Right lobe of liver (tissue), 4 donors: ENCODE data around the gene DNER.

Experiments
- CTCF ChIP-seq, 4 donors: fragments of 200-600 bp in 3 of 4; fragments of 450-650 bp in 1 of 4; IDR thresholded peaks; one replicate each; pipeline versions ENCODE4 v1.5.1 to v1.8.0; 2016 to 2022; ENCODE audit warnings: antibody characterized with exemption in 4 of 4, mild to moderate bottlenecking in 2 of 4
- POLR2A ChIP-seq: fragments of 450-650 bp; IDR thresholded peaks from one replicate; pipeline ENCODE4 v1.6.1; 2017; ENCODE audit warnings: antibody characterized with exemption, mild to moderate bottlenecking
- donor health status: DM: no; HTN: no; CAD: no.
- donor health status: DM: no; HTN: no; CAD: no.
- donor health status: DM: no; HTN: yes; CAD: no.

DNA sequence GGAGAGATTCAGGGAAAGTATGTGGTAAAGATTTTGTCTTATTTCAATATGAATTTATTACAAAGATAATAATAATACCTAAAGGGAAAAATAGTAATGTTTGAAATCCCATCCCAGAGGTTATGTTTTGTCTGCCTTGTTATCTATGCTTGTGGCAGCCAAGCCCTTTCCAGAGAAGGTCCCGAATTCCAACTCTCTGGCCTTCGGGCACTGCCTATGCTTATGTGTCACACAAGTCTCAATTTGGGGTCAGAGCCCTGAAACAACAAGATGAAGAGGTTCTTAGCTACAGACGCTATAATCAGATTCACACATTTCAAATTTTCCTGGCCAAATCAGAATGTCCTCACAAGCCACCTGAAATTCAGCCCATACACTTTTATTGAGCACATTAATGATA lies 59.9 kb downstream of the DNER start:
- TF ChIP-seq CTCF (IDR thresholded peaks at IDR 0.05) = no peak
- TF ChIP-seq POLR2A = no peak
